MCF 10A (cell line): ENCODE data around the gene SAMD4A. TPM values are rescaled to one million over a fixed set of nuclear protein-coding genes. Genes with fewer than 3 reads are reported as not detected.

ENCODE experiments used
- BruUV-seq: library from RNA; stranded (reverse); fragments of 400-500 nt; replicated peaks from 2 replicates; lab custom pipeline; 2021; lab: Mats Ljungman, UMichigan
- CTCF ChIA-PET: fragments of 300-600 bp; sonication (Branson Sonifier 250); formaldehyde crosslinking; extraction: SDS; loops from one replicate; lab custom pipeline; 2021; ENCODE audit warnings: antibody characterized with exemption, inconsistent platforms; lab: Yijun Ruan, JAX
- POLR2A ChIA-PET: fragments of 300-600, 350-650 bp; sonication (Branson Sonifier 250); formaldehyde crosslinking; extraction: SDS; loops from one replicate; lab custom pipeline; 2020; ENCODE audit warnings: antibody characterized with exemption, inconsistent platforms; lab: Yijun Ruan, JAX
- DNase-seq: peaks from one replicate; pipeline ENCODE4 v3.0.0-alpha.2; 2018; ENCODE audit not compliant: unreplicated experiment
- H3K27ac Mint-ChIP-seq: one replicate; pipeline ENCODE4 v1.8.0; 2022; ENCODE audit warnings: mild to moderate bottlenecking, low read depth, mixed read lengths; ENCODE audit not compliant: unreplicated experiment
- H3K27me3 Mint-ChIP-seq: one replicate; pipeline ENCODE4 v1.8.0; 2022; ENCODE audit warnings: mixed read lengths; ENCODE audit not compliant: insufficient read depth, unreplicated experiment
- H3K36me3 Mint-ChIP-seq: one replicate; pipeline ENCODE4 v1.8.0; 2022; ENCODE audit warnings: mild to moderate bottlenecking, moderate library complexity, mixed read lengths; ENCODE audit not compliant: insufficient read depth, unreplicated experiment
- H3K4me1 Mint-ChIP-seq: one replicate; pipeline ENCODE4 v1.8.0; 2022; ENCODE audit warnings: mixed read lengths; ENCODE audit not compliant: insufficient read depth, unreplicated experiment
- H3K4me3 Mint-ChIP-seq: one replicate; pipeline ENCODE4 v1.8.0; 2022; ENCODE audit warnings: mild to moderate bottlenecking, moderate library complexity, mixed read lengths; ENCODE audit not compliant: unreplicated experiment
- H3K9me3 Mint-ChIP-seq: one replicate; pipeline ENCODE4 v1.8.0; 2022; ENCODE audit warnings: mixed read lengths; ENCODE audit not compliant: unreplicated experiment
- intact Hi-C: fragments of 100-400 bp; cut with micrococcal nuclease; formaldehyde crosslinking; loops from 2 replicates; pipeline ENCODE4 v1.14.1; 2022
- total RNA-seq: library from RNA; stranded (reverse); gene quantifications from 2 replicates; pipeline ENCODE4 v1.2.3, GENCODE V29; 2022
- TF ChIP-seq, protein P1 (sequence below): fragments of 200-600 bp; IDR thresholded peaks from one replicate; pipeline ENCODE4 v1.8.0; 2022; ENCODE audit warnings: antibody characterized with exemption, mild to moderate bottlenecking; ENCODE audit not compliant: unreplicated experiment

The SAMD4A gene
- total RNA-seq, 1 experiment from 2014 or later = 63.5 TPM

DNA sequence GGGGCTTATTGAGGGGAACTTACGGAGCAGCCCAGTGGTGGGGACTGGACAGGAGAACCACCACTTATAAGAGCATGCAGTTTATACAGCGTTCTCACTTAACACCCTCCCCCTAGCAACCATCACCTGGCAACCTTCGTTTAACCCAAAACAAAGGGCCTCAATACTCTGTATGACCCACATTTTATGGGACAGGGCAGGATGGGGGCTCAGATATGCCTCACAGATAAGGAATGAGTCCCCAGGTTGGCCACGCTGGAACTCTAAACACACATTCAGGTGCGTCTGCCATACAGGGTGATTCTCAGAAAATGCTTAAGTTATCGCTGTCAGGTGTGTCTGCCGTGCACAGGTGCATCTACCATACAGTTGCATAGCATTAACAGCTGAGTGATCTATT is 236.5 kb downstream of the SAMD4A start:
- Mint-ChIP-seq H3K36me3 (no peaks in the 10 kb centered on the region), H3K4me1 (peaks cover 12% of the 10 kb centered on the region), H3K27ac (no peak overlapping the region), H3K27me3 (no peaks in the 10 kb centered on the region), H3K9me3 (no peaks in the 10 kb centered on the region), H3K4me3 (no peak overlapping the region)
- POLR2A ChIA-PET = interaction anchor here (1.1 to 1.4 kb wide), 3 partner anchors 30 to 239 kb away, joined by 3 to 4 read pairs (median 4); no protein-coding TSS in a partner anchor
- intact Hi-C loops = no loop called here
- CTCF ChIA-PET = interaction anchor here (0.9 to 3.6 kb wide), 5 partner anchors 14 to 239 kb away, joined by 3 to 20 read pairs (median 5); partner anchors contain the start of gene SAMD4A
- no TSS peak for BruUV-seq
- DNase-seq = no peak
- TF ChIP-seq, protein P1, sequence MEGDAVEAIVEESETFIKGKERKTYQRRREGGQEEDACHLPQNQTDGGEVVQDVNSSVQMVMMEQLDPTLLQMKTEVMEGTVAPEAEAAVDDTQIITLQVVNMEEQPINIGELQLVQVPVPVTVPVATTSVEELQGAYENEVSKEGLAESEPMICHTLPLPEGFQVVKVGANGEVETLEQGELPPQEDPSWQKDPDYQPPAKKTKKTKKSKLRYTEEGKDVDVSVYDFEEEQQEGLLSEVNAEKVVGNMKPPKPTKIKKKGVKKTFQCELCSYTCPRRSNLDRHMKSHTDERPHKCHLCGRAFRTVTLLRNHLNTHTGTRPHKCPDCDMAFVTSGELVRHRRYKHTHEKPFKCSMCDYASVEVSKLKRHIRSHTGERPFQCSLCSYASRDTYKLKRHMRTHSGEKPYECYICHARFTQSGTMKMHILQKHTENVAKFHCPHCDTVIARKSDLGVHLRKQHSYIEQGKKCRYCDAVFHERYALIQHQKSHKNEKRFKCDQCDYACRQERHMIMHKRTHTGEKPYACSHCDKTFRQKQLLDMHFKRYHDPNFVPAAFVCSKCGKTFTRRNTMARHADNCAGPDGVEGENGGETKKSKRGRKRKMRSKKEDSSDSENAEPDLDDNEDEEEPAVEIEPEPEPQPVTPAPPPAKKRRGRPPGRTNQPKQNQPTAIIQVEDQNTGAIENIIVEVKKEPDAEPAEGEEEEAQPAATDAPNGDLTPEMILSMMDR = no peak

DNA sequence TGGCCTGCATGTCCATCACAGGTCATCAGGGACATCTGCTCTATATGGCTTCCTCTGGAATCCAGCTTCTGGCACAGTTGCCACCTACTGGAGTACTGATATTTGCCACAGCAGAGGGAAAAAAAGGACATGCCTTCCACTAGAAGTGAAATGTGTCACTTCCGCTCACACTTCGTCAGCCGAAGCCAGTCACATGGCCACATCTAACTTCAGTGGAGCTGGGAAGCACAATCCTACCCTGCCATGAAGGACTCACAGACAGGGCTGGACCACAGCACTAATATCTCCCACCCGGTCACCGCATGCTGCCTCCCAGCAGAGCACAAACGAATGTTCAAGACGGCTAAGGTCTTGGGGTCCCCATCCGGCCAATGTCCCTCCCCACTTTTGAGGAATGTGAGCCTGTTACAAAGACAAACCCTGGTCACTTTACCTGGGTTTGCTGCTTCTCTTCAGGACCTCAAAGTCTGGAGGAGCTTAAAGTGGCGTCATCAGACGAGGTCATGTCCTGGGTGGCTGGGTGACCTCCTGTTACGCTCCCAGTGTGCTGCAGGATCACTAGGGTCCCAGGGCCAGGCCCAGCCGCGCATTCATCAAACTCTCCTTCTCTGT is 237.1 kb downstream of the SAMD4A start:
- Mint-ChIP-seq H3K4me1 (peaks cover 12% of the 10 kb centered on the region), H3K4me3 (no peak overlapping the region), H3K9me3 (no peaks in the 10 kb centered on the region), H3K27ac (no peak overlapping the region), H3K27me3 (no peaks in the 10 kb centered on the region), H3K36me3 (no peaks in the 10 kb centered on the region)
- POLR2A ChIA-PET = interaction anchor here (1.1 to 1.3 kb wide), 3 partner anchors 30 to 240 kb away, joined by 3 to 4 read pairs (median 4); no protein-coding TSS in a partner anchor
- intact Hi-C loops = no loop called here
- DNase-seq = no peak
- TF ChIP-seq, protein P1 = no peak
- BruUV-seq = no TSS peak
- CTCF ChIA-PET = interaction anchor here (0.7 to 4.0 kb wide), 13 partner anchors 10 to 240 kb away, joined by 3 to 32 read pairs (median 5); partner anchors contain the start of gene SAMD4A

DNA sequence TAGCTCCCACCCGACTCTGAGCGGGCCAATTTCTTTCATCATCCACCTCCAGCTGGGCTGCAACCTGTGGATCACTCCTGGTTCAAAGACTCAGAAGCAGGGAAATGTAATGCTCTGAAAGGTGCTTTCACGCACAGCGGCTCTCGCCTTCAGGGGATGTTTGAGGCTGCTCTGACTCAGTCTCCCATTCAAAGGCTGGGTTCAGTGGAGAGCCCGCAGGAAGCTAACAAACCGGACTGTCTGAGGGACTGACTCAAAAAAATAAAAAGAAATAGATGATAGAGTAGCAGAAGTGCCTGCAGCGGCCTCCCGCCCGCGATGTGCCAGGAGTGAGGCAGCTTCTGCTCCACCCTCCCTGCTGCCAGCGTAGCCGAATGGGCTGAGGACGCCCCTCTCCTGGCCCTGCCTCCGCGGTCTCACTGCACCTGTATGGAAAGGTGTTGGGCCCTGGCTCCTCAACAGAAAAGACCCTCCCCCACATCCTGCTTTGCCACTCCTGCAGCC is 237.7 kb downstream of the SAMD4A start:
- Mint-ChIP-seq H3K4me1 (peaks cover 12% of the 10 kb centered on the region), H3K4me3 (no peak overlapping the region), H3K27me3 (no peaks in the 10 kb centered on the region), H3K9me3 (no peaks in the 10 kb centered on the region), H3K27ac (no peak overlapping the region), H3K36me3 (no peaks in the 10 kb centered on the region)
- intact Hi-C loops = loop anchor here (1.0 to 5.0 kb wide), 5 partner anchors 32 to 437 kb away; partner anchors contain the start of gene CGRRF1
- TF ChIP-seq, protein P1 = no peak
- no peak for DNase-seq
- CTCF ChIA-PET = interaction anchor here (0.6 to 4.0 kb wide), 22 partner anchors 9 to 448 kb away, joined by 3 to 32 read pairs (median 4); no protein-coding TSS in a partner anchor
- POLR2A ChIA-PET = interaction anchor here (1.3 kb wide), 1 partner anchor 31 kb away, joined by 3 read pairs; no protein-coding TSS in a partner anchor
- no TSS peak for BruUV-seq

DNA sequence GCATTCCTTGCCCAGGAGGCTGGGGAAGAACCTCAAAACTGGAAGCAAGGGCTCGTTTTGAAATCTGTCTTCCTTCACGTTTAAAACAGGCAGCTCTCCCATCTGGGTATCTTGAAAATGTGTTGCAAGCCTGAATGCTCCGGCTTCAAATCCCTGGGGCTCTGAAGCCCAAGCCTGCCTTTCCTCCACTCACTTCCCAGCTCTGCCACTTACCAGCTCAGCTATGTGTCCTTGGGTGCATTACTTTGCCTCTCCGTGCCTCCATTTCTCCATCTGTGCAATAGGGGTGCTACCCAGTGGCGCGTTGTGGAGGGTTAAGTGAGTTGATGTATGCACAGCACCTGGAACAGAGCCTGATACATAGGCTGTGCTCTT is 238.1 kb downstream of the SAMD4A start:
- no peaks in the 10 kb centered on the region for H3K27me3 Mint-ChIP-seq
- H3K9me3 Mint-ChIP-seq = no peaks in the 10 kb centered on the region
- CTCF ChIA-PET = interaction anchor here (0.6 to 4.0 kb wide), 20 partner anchors 8 to 449 kb away, joined by 3 to 32 read pairs (median 4); no protein-coding TSS in a partner anchor
- intact Hi-C loops = loop anchor here (1.0 to 5.0 kb wide), 5 partner anchors 33 to 438 kb away; partner anchors contain the start of gene CGRRF1
- TF ChIP-seq, protein P1 = no peak
- no TSS peak for BruUV-seq
- no peak overlapping the region for H3K27ac Mint-ChIP-seq
- POLR2A ChIA-PET = interaction anchor here (1.3 kb wide), 1 partner anchor 31 kb away, joined by 3 read pairs; no protein-coding TSS in a partner anchor
- peaks cover 12% of the 10 kb centered on the region for H3K4me1 Mint-ChIP-seq
- H3K36me3 Mint-ChIP-seq = no peaks in the 10 kb centered on the region
- no peak overlapping the region for H3K4me3 Mint-ChIP-seq
- no peak for DNase-seq
